MM.1S (cell line): Measurements from ENCODE around the gene ANKRD29.

Source experiments
- DNase-seq: peaks from one replicate; pipeline ENCODE4 v3.0.0-alpha.2; 2015
- H2AFZ ChIP-seq: fragments of 300-600 bp; sonication (generic); 2 replicates; pipeline ENCODE4 v1.6.0; 2016; ENCODE audit warnings: antibody characterized with exemption, low read length
- H3F3A ChIP-seq: fragments of 300-600 bp; sonication (generic); 2 replicates; pipeline ENCODE4 v1.6.1; 2016; ENCODE audit warnings: mild to moderate bottlenecking, antibody characterized with exemption, low read length, moderate library complexity, mixed read lengths; ENCODE audit not compliant: insufficient read depth
- H3K27ac ChIP-seq: fragments of 300-600 bp; sonication (generic); 2 replicates; pipeline ENCODE4 v1.5.1; 2016; ENCODE audit warnings: mild to moderate bottlenecking, low read length
- H3K27me3 ChIP-seq: fragments of 300-600 bp; sonication (generic); replicated peaks from 2 replicates; pipeline ENCODE4 v1.6.0; 2016; ENCODE audit warnings: low read length; ENCODE audit not compliant: insufficient read depth
- H3K36me3 ChIP-seq: fragments of 300-600 bp; sonication (generic); replicated peaks from 2 replicates; pipeline ENCODE4 v1.6.1; 2016; ENCODE audit warnings: mild to moderate bottlenecking, low read length, mixed read lengths; ENCODE audit not compliant: insufficient read depth
- H3K4me1 ChIP-seq: fragments of 300-600 bp; sonication (generic); 2 replicates; pipeline ENCODE4 v1.6.1; 2016; ENCODE audit warnings: low read length, mixed read lengths
- H3K4me2 ChIP-seq: fragments of 300-600 bp; sonication (generic); 2 replicates; pipeline ENCODE4 v1.6.0; 2016; ENCODE audit warnings: low read depth, low read length
- H3K4me3 ChIP-seq: fragments of 300-600 bp; sonication (generic); 2 replicates; pipeline ENCODE4 v1.5.1; 2016; ENCODE audit warnings: low read length, mixed read lengths
- H3K79me2 ChIP-seq: fragments of 300-600 bp; sonication (generic); 2 replicates; pipeline ENCODE4 v1.6.1; 2016; ENCODE audit warnings: mixed run types, low read length, mixed read lengths
- H3K9ac ChIP-seq: fragments of 300-600 bp; sonication (generic); 2 replicates; pipeline ENCODE4 v1.6.1; 2016; ENCODE audit warnings: low read length, mixed read lengths
- H3K9me2 ChIP-seq: fragments of 300-600 bp; sonication (generic); replicated peaks from 2 replicates; pipeline ENCODE4 v1.6.1; 2016; ENCODE audit warnings: mild to moderate bottlenecking, low read length, mixed read lengths; ENCODE audit not compliant: insufficient read depth
- H3K9me3 ChIP-seq: fragments of 300-600 bp; sonication (generic); replicated peaks from 2 replicates; pipeline ENCODE4 v1.6.1; 2016; ENCODE audit warnings: mild to moderate bottlenecking, low read length, mixed read lengths; ENCODE audit not compliant: insufficient read depth
- H4K20me1 ChIP-seq: fragments of 300-600 bp; sonication (generic); 2 replicates; pipeline ENCODE4 v1.6.1; 2016; ENCODE audit warnings: mild to moderate bottlenecking, low read length, moderate library complexity, mixed read lengths; ENCODE audit not compliant: insufficient read depth
- EZH2 ChIP-seq: fragments of 300-600 bp; sonication (generic); optimal IDR thresholded peaks from 2 replicates; pipeline ENCODE3; 2017; ENCODE audit warnings: low read depth, mild to moderate bottlenecking, antibody characterized with exemption, low read length, mixed read lengths
- EZH2phosphoT487 ChIP-seq: fragments of 300-600 bp; sonication (generic); IDR thresholded peaks from 2 replicates; pipeline ENCODE4 v1.6.1; 2018; ENCODE audit warnings: antibody characterized with exemption, low read length
- TF ChIP-seq, protein P1 (sequence below): fragments of 300-600 bp; sonication (generic); IDR thresholded peaks from 2 replicates; pipeline ENCODE4 v1.5.1; 2016; ENCODE audit warnings: antibody characterized with exemption, low read length, mixed read lengths

The ANKRD29 gene

GRCh38 chr18:23645568-23646175 is 17.0 kb downstream of the ANKRD29 start:
- Histone ChIP-seq H3K36me3 (no peaks in the 10 kb centered on the region), H3K27ac (no peak overlapping the region), H3K9me2 (no peaks in the 10 kb centered on the region), H3K9ac (no peak overlapping the region), H3K4me3 (no peak overlapping the region), H4K20me1 (no peaks in the 10 kb centered on the region), H3K4me1 (no peaks in the 10 kb centered on the region), H3K9me3 (no peaks in the 10 kb centered on the region), H3K4me2 (no peak overlapping the region), H3F3A (no peaks in the 10 kb centered on the region), H2AFZ (no peak overlapping the region), H3K27me3 (no peaks in the 10 kb centered on the region), H3K79me2 (no peaks in the 10 kb centered on the region)
- DNase-seq, result no peak
- TF ChIP-seq EZH2phosphoT487, result no peak
- TF ChIP-seq EZH2, result no peak
- TF ChIP-seq, protein P1, sequence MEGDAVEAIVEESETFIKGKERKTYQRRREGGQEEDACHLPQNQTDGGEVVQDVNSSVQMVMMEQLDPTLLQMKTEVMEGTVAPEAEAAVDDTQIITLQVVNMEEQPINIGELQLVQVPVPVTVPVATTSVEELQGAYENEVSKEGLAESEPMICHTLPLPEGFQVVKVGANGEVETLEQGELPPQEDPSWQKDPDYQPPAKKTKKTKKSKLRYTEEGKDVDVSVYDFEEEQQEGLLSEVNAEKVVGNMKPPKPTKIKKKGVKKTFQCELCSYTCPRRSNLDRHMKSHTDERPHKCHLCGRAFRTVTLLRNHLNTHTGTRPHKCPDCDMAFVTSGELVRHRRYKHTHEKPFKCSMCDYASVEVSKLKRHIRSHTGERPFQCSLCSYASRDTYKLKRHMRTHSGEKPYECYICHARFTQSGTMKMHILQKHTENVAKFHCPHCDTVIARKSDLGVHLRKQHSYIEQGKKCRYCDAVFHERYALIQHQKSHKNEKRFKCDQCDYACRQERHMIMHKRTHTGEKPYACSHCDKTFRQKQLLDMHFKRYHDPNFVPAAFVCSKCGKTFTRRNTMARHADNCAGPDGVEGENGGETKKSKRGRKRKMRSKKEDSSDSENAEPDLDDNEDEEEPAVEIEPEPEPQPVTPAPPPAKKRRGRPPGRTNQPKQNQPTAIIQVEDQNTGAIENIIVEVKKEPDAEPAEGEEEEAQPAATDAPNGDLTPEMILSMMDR, result no peak

- no peaks in the 10 kb centered on the region for H3K36me3 ChIP-seq
- TF ChIP-seq EZH2phosphoT487 (no peak), EZH2 (no peak)
- TF ChIP-seq, protein P1, result no peak
Observed at GRCh38 chr18:23643815-23644490, 18.8 kb downstream of the ANKRD29 start.

DNA sequence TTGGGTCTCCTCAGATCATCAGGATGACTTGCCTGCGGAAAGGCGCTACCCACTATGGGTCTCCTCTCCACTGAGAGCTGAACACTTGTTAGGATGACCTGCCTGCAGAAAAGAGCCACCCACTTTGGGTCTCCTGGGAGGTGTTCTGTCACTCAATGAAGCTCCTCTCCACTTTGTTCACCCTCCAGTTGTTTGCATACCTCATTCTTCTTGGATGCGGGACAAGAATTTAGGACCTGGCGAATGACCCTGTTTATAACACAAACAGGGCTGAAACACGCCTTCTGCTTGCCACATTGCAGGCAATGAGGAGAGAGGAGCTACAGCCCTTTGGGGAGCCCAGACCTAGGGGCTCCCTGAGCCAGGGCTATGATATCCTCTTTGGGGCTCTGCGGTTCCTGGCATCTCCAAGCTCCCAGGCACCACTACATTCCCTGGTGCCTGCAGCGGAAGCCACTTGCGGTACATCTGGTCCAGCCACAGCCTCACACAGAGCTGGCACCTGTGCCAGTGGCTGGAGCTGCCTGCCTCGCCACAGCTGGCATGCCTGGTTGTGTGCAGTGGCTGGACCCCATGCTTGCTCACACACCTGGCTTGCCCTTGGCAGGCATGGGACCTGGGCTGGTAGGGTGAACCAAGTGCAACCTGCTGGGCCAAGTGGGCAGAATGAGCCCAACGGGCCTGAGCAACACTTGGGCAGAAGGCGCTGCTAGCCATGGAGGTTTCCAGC is 20.6 kb downstream of the ANKRD29 start:
- no peaks in the 10 kb centered on the region for H3K9me2 ChIP-seq
- TF ChIP-seq EZH2 (no peak), EZH2phosphoT487 (no peak)
- TF ChIP-seq, protein P1, result no peak

More at GRCh38 chr18:23643815-23644490, 18.8 kb downstream of the ANKRD29 start:
- no peaks in the 10 kb centered on the region for H3F3A ChIP-seq
- no peak overlapping the region for H3K27ac ChIP-seq
- no peaks in the 10 kb centered on the region for H3K27me3 ChIP-seq
- no peaks in the 10 kb centered on the region for H3K9me3 ChIP-seq
- no peaks in the 10 kb centered on the region for H4K20me1 ChIP-seq
- H3K9ac ChIP-seq, result no peak overlapping the region
- no peak overlapping the region for H3K4me3 ChIP-seq
- DNase-seq, result no peak
- H3K9me2 ChIP-seq, result no peaks in the 10 kb centered on the region
- H3K4me2 ChIP-seq, result no peak overlapping the region
- H3K4me1 ChIP-seq, result no peaks in the 10 kb centered on the region
- no peak overlapping the region for H2AFZ ChIP-seq
- H3K79me2 ChIP-seq, result no peaks in the 10 kb centered on the region

More for the DNA sequence above, 20.6 kb downstream of the ANKRD29 start:
- no peaks in the 10 kb centered on the region for H4K20me1 ChIP-seq
- no peak overlapping the region for H3K4me3 ChIP-seq
- no peaks in the 10 kb centered on the region for H3K9me3 ChIP-seq
- H3K79me2 ChIP-seq, result no peaks in the 10 kb centered on the region
- no peak overlapping the region for H3K9ac ChIP-seq
- H3K36me3 ChIP-seq, result no peaks in the 10 kb centered on the region
- no peak overlapping the region for H2AFZ ChIP-seq
- H3K4me2 ChIP-seq, result no peak overlapping the region
- DNase-seq, result no peak
- no peaks in the 10 kb centered on the region for H3K4me1 ChIP-seq
- no peak overlapping the region for H3K27ac ChIP-seq
- no peaks in the 10 kb centered on the region for H3F3A ChIP-seq
- no peaks in the 10 kb centered on the region for H3K27me3 ChIP-seq
